RWPE2 (cell line): Measurements from ENCODE around the gene CCDC85C.

Experiments used
- ATAC-seq: fragments of 200-7000 bp; cut with Tn5 transposase; 3 replicates; pipeline ENCODE4 v1.9.1; 2021; ENCODE audit warnings: low read depth
- DNase-seq: peaks from one replicate; pipeline ENCODE4 v3.0.0-alpha.2; 2020; ENCODE audit warnings: low spot score
- H3K27ac ChIP-seq: fragments of 450-650 bp; 2 replicates; pipeline ENCODE4 v1.5.1; 2017; ENCODE audit warnings: mild to moderate bottlenecking; ENCODE audit not compliant: poor library complexity, severe bottlenecking
- H3K27me3 ChIP-seq: fragments of 250-450 bp; sonication (Bioruptor Pico); 2 replicates; pipeline ENCODE4 v1.5.1; 2021; ENCODE audit warnings: mild to moderate bottlenecking, moderate library complexity; ENCODE audit not compliant: insufficient read depth, poor library complexity, severe bottlenecking
- H3K36me3 ChIP-seq: fragments of 250-450 bp; sonication (Bioruptor Pico); 2 replicates; pipeline ENCODE4 v1.5.1; 2020; ENCODE audit warnings: low read depth, mild to moderate bottlenecking, moderate library complexity
- H3K4me1 ChIP-seq: fragments of 250-450 bp; sonication (Bioruptor Pico); 2 replicates; pipeline ENCODE4 v1.5.1; 2021; ENCODE audit warnings: mild to moderate bottlenecking, moderate library complexity; ENCODE audit not compliant: insufficient read depth, poor library complexity, severe bottlenecking
- H3K4me3 ChIP-seq: fragments of 250-450 bp; sonication (Bioruptor Pico); 2 replicates; pipeline ENCODE4 v1.5.1; 2021; ENCODE audit warnings: mild to moderate bottlenecking, moderate library complexity; ENCODE audit not compliant: severe bottlenecking
- H3K9me3 ChIP-seq: fragments of 250-450 bp; sonication (Bioruptor Pico); 2 replicates; pipeline ENCODE4 v1.5.1; 2021; ENCODE audit warnings: mild to moderate bottlenecking, moderate library complexity; ENCODE audit not compliant: severe bottlenecking
- TF ChIP-seq, protein P1 (sequence below): fragments of 450-650 bp; IDR thresholded peaks from one replicate; pipeline ENCODE4 v1.5.1; 2017; ENCODE audit warnings: mild to moderate bottlenecking, moderate library complexity; ENCODE audit not compliant: poor library complexity, severe bottlenecking

The CCDC85C gene

DNA sequence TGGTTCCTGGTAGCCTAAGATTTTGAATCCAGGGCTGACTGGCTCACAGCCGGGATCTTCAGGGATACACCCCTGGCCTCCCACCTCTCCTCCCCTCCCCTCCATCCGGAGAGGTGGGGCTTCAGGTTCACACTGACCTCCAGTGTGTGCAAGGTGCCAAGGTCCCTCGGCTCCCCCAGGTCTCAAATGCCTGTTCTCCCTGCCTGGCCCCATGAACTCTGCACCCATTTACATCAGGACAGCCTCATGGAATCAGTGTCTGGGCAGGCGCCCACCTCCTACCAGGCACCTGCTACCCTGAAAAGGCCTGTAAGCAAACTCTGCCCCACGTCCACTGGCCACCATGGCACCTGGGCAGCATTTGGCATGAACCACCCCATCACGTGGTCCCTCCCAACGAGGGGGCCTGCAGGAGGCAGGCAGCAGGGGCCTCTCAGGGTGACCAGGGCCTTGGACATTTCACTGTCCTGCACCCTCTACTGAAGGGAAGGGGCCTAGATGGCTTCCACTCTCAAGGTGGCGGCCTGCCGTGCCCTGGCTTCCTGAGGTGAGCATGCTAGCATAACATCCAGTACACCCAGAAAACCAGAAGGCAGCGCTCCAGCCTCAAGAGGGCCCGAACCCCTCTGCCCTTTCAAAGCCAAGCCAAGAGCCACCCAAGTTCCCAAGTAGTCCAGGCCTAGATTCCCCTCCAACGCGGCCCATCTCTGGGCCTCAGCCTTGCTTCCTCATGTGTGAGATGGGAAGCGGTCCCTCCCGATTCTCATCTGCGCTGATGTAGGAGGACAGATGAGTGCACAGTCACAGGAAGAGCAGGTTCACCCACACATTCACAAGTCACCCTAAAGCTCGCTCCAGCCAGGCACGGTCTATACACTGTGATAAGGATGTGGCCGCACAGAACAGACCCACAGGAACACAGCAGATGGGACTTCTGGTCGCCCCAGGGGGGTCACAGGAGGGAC lies 37.3 kb downstream of the CCDC85C start:
- TF ChIP-seq, protein P1, sequence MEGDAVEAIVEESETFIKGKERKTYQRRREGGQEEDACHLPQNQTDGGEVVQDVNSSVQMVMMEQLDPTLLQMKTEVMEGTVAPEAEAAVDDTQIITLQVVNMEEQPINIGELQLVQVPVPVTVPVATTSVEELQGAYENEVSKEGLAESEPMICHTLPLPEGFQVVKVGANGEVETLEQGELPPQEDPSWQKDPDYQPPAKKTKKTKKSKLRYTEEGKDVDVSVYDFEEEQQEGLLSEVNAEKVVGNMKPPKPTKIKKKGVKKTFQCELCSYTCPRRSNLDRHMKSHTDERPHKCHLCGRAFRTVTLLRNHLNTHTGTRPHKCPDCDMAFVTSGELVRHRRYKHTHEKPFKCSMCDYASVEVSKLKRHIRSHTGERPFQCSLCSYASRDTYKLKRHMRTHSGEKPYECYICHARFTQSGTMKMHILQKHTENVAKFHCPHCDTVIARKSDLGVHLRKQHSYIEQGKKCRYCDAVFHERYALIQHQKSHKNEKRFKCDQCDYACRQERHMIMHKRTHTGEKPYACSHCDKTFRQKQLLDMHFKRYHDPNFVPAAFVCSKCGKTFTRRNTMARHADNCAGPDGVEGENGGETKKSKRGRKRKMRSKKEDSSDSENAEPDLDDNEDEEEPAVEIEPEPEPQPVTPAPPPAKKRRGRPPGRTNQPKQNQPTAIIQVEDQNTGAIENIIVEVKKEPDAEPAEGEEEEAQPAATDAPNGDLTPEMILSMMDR = no peak
- Histone ChIP-seq H3K4me3 (no peak overlapping the region), H3K4me1 (peaks cover 80% of the 10 kb centered on the region), H3K36me3 (no peaks in the 10 kb centered on the region), H3K27ac (peak overlapping the region; percentile 95), H3K27me3 (no peaks in the 10 kb centered on the region), H3K9me3 (no peaks in the 10 kb centered on the region)
- DNase-seq = no peak
- ATAC-seq = no peak; the same call in 2 of the 3 replicates

DNA sequence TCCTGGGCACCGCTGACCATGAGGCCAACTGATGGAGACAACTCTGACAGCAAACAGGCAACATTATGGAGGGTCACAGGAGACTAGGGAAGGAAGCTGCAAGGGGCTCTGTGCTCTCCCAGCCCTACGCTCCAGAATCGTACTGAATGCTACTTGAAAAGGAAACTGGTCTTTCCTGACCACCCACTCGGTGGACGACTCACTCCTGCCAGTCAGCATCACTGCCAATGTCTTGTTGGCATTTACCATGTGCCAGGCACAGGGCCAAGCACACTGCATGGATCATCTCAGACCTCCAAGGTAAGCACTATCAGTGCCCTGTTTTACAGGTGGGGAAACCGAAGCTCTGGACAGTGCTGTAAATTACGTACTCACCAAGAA lies 38.0 kb downstream of the CCDC85C start:
- ATAC-seq (peak; percentile 50), DNase-seq (no peak)
- Histone ChIP-seq H3K9me3 (no peaks in the 10 kb centered on the region), H3K27ac (peak overlapping the region; percentile 95), H3K27me3 (no peaks in the 10 kb centered on the region), H3K4me3 (no peak overlapping the region), H3K36me3 (no peaks in the 10 kb centered on the region), H3K4me1 (peaks cover 84% of the 10 kb centered on the region)
- TF ChIP-seq, protein P1 = no peak

DNA sequence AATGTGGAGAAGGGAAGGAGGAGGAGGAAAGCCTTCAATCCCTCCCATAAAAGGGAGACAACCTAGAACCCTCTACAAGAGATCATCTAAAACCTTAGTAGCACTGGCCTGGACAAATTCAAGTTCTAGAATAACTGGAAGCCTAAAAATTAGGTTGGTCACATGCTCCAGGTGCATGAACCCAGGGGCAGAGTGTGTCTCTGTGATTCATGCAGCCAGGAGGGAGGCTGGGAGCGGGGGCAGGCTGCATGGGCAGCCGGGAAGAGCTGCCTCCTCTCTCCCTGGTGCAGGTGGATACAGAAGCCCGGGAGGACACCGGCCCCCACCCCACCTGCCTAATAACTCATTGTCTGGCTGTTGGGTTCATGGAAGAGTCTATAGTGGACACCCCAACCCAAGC lies 38.6 kb downstream of the CCDC85C start:
- Histone ChIP-seq H3K4me3 (no peak overlapping the region), H3K27ac (peak overlapping the region; percentile 95), H3K27me3 (no peaks in the 10 kb centered on the region), H3K36me3 (no peaks in the 10 kb centered on the region), H3K9me3 (no peaks in the 10 kb centered on the region), H3K4me1 (peaks cover 83% of the 10 kb centered on the region)
- ATAC-seq (peak; percentile 50), DNase-seq (no peak)
- TF ChIP-seq, protein P1 = no peak

DNA sequence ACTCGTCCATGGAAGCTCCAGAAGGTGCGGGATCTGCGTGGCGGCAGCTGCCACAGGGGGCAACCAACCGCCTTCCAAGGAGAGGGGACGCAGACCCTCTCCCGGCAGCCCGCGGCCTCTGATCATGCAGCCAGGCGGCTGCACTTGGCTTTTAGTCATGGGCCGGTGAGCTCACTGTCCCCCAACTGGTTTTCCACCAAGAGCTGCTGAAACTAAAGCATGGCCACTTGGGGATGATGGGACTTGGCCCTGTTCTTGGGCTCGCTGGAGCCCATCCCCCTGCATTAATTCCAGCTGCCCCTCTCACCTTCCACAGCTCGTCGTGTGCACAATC lies 39.1 kb downstream of the CCDC85C start:
- Histone ChIP-seq H3K36me3 (no peaks in the 10 kb centered on the region), H3K27me3 (no peaks in the 10 kb centered on the region), H3K27ac (peak overlapping the region; percentile 95), H3K9me3 (no peaks in the 10 kb centered on the region), H3K4me3 (no peak overlapping the region), H3K4me1 (peaks cover 78% of the 10 kb centered on the region)
- TF ChIP-seq, protein P1 = no peak
- ATAC-seq = no peak
- no peak for DNase-seq
